SK-N-SH treated with all-trans-retinoic acid at 6 μM for 48 hours (cell line): ENCODE data around the gene IFNA13.

Experiments used
- ATAC-seq: fragments of 200-7000 bp; cut with Tn5 transposase; 3 replicates; pipeline ENCODE4 v1.9.1; 2020; ENCODE audit warnings: mild to moderate bottlenecking, moderate library complexity
- ARNTL ChIP-seq: fragments of 450-650 bp; formaldehyde crosslinking; IDR thresholded peaks from 2 replicates; pipeline ENCODE4 v1.5.0; 2020; ENCODE audit warnings: low read depth, mild to moderate bottlenecking, moderate library complexity, borderline replicate concordance
- BACH2 ChIP-seq: fragments of 250-450 bp; sonication (Bioruptor Pico); IDR thresholded peaks from 2 replicates; pipeline ENCODE4 v1.9.0; 2021; ENCODE audit warnings: mild to moderate bottlenecking, borderline replicate concordance
- CSDC2 ChIP-seq: fragments of 250-450 bp; sonication (Bioruptor Pico); IDR thresholded peaks from 2 replicates; pipeline ENCODE4 v1.5.0; 2020; ENCODE audit warnings: mild to moderate bottlenecking, moderate library complexity
- CSRNP3 ChIP-seq: fragments of 250-450 bp; sonication (Bioruptor Pico); IDR thresholded peaks from 2 replicates; pipeline ENCODE4 v1.5.1; 2021; ENCODE audit warnings: mild to moderate bottlenecking, moderate library complexity
- ESRRG ChIP-seq: fragments of 250-450 bp; sonication (Bioruptor Pico); IDR thresholded peaks from 2 replicates; pipeline ENCODE4 v1.6.1; 2021; ENCODE audit warnings: mild to moderate bottlenecking
- ISL1 ChIP-seq: fragments of 250-450 bp; sonication (Bioruptor Pico); IDR thresholded peaks from 2 replicates; pipeline ENCODE4 v2.1.2; 2022; ENCODE audit warnings: mild to moderate bottlenecking, moderate library complexity
- OSR1 ChIP-seq: fragments of 250-450 bp; sonication (Bioruptor Pico); IDR thresholded peaks from 2 replicates; pipeline ENCODE4 v1.8.0; 2022; ENCODE audit warnings: moderate library complexity, mild to moderate bottlenecking, inconsistent platforms
- PATZ1 ChIP-seq: fragments of 250-450 bp; sonication (Bioruptor Pico); IDR thresholded peaks from 2 replicates; pipeline ENCODE4 v1.8.0; 2020; ENCODE audit warnings: mild to moderate bottlenecking, moderate library complexity, borderline replicate concordance
- PPARA ChIP-seq: fragments of 250-450 bp; sonication (Bioruptor Pico); IDR thresholded peaks from 2 replicates; pipeline ENCODE4 v1.5.0; 2020; ENCODE audit warnings: mild to moderate bottlenecking, borderline replicate concordance
- RARB ChIP-seq: fragments of 250-450 bp; sonication (Bioruptor Pico); IDR thresholded peaks from 2 replicates; pipeline ENCODE4 v1.8.0; 2021; ENCODE audit warnings: mild to moderate bottlenecking, moderate library complexity
- TCF4 ChIP-seq: fragments of 250-450 bp; sonication (Bioruptor Pico); IDR thresholded peaks from 2 replicates; pipeline ENCODE4 v1.8.0; 2021; ENCODE audit warnings: mild to moderate bottlenecking, moderate library complexity, borderline replicate concordance
- TSHZ2 ChIP-seq: fragments of 250-450 bp; sonication (Bioruptor Pico); IDR thresholded peaks from 2 replicates; pipeline ENCODE4 v1.5.0; 2020; ENCODE audit warnings: mild to moderate bottlenecking, moderate library complexity
- ZC3H10 ChIP-seq: fragments of 250-450 bp; sonication (Bioruptor Pico); IDR thresholded peaks from 2 replicates; pipeline ENCODE4 v1.5.1; 2021; ENCODE audit warnings: mild to moderate bottlenecking, moderate library complexity
- ZFP3 ChIP-seq: fragments of 250-450 bp; sonication (Bioruptor Pico); IDR thresholded peaks from 2 replicates; pipeline ENCODE4 v1.5.0; 2020; ENCODE audit warnings: mild to moderate bottlenecking, moderate library complexity
- ZFP30 ChIP-seq: fragments of 450-650 bp; formaldehyde crosslinking; IDR thresholded peaks from 2 replicates; pipeline ENCODE4 v1.5.0; 2022; ENCODE audit warnings: mild to moderate bottlenecking, moderate library complexity
- ZNF565 ChIP-seq: fragments of 450-650 bp; formaldehyde crosslinking; conservative IDR thresholded peaks from 2 replicates; pipeline ENCODE4 v1.5.0; 2020; ENCODE audit warnings: low read depth, mild to moderate bottlenecking, moderate library complexity
- ZNF70 ChIP-seq: fragments of 450-650 bp; formaldehyde crosslinking; IDR thresholded peaks from 2 replicates; pipeline ENCODE4 v1.5.0; 2020; ENCODE audit warnings: mild to moderate bottlenecking, moderate library complexity
- ZNF8 ChIP-seq: fragments of 450-650 bp; formaldehyde crosslinking; IDR thresholded peaks from 2 replicates; pipeline ENCODE4 v1.5.0; 2020; ENCODE audit warnings: mild to moderate bottlenecking, moderate library complexity
- TF ChIP-seq, protein P1 (sequence below): fragments of 250-450 bp; sonication (Bioruptor Pico); IDR thresholded peaks from 2 replicates; pipeline ENCODE4 v1.8.0; 2021; ENCODE audit warnings: low read depth, mild to moderate bottlenecking, moderate library complexity, borderline replicate concordance
- TF ChIP-seq, protein P2 (sequence below): fragments of 250-450 bp; sonication (Bioruptor Pico); IDR thresholded peaks from 2 replicates; pipeline ENCODE4 v1.5.1; 2020; ENCODE audit warnings: low read depth, mild to moderate bottlenecking, moderate library complexity

IFNA13 gene

DNA sequence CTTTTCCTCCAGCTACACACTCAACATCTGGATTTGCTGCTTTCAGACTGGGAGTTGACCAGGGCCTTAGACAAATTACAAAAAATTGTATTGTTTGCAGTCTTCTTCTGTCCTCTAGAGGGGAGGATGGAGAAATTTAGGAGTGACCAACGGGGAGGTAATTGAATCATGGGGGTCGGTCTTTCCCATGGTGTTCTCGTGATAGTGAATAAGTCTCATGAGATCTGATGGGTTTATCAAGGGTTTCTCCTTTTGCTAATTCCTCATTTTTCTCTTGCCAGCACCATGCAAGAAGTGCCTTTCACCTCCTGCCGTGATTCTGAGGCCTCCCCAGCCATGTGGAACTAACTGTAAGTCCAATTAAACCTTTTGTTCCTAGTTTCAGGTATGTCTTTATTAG lies 45.3 kb upstream of the IFNA13 start:
- no peak for ATAC-seq
- TF ChIP-seq RARB, result no peak
- TF ChIP-seq TCF4, result no peak
- TF ChIP-seq PATZ1 (CRISPR knock-in tag), result no peak
- TF ChIP-seq BACH2 (CRISPR knock-in tag), result no peak
- TF ChIP-seq ZFP3 (CRISPR knock-in tag), result no peak
- TF ChIP-seq, protein P1, sequence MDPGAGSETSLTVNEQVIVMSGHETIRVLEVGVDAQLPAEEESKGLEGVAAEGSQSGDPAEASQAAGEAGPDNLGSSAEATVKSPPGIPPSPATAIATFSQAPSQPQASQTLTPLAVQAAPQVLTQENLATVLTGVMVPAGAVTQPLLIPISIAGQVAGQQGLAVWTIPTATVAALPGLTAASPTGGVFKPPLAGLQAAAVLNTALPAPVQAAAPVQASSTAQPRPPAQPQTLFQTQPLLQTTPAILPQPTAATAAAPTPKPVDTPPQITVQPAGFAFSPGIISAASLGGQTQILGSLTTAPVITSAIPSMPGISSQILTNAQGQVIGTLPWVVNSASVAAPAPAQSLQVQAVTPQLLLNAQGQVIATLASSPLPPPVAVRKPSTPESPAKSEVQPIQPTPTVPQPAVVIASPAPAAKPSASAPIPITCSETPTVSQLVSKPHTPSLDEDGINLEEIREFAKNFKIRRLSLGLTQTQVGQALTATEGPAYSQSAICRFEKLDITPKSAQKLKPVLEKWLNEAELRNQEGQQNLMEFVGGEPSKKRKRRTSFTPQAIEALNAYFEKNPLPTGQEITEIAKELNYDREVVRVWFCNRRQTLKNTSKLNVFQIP (CRISPR knock-in tag), result no peak
- no peak for TF ChIP-seq TSHZ2
- no peak for TF ChIP-seq PPARA (CRISPR knock-in tag)
- TF ChIP-seq OSR1 (CRISPR knock-in tag), result no peak
- no peak for TF ChIP-seq ESRRG (CRISPR knock-in tag)

GRCh38 chr9:21412107-21412506 lies 44.2 kb upstream of the IFNA13 start:
- no peak for TF ChIP-seq ZFP30
- TF ChIP-seq ZNF565 (CRISPR knock-in tag), result no peak
- no peak for TF ChIP-seq OSR1 (CRISPR knock-in tag)
- TF ChIP-seq, all 23 proteins: peak for 0
- no peak for ATAC-seq

DNA sequence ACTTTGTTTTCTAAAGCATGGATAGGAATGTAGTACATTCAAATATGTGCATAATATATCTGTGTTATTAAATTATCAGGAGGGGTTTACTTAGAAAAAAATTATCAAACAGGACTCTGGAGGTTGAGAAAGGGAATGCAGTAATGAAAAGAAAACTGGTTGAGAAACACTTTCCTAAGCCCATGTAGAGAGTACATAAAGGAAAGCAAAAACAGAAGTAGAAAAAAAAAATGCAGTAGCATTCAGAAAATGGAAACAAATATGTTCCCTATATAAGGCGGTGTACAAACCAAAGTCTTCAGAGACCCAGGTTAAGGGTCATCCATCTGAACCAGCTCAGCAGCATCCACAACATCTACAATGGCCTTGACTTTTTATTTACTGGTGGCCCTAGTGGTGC lies 41.0 kb upstream of the IFNA13 start, which contains the start of gene IFNA8:
Gene IFNA8 (plus strand): TSS at position 301 of the 400 bp plus-strand sequence. CDS start 60 bp downstream, at position 361.
- TF ChIP-seq ARNTL (CRISPR knock-in tag) (no peak), CSRNP3 (CRISPR knock-in tag) (no peak), TCF4 (no peak), OSR1 (CRISPR knock-in tag) (no peak), PATZ1 (CRISPR knock-in tag) (no peak), ZNF8 (no peak), ZC3H10 (no peak), ZNF565 (CRISPR knock-in tag) (no peak), ISL1 (CRISPR knock-in tag) (no peak), ZNF70 (no peak), CSDC2 (CRISPR knock-in tag) (no peak)
- TF ChIP-seq, protein P2, sequence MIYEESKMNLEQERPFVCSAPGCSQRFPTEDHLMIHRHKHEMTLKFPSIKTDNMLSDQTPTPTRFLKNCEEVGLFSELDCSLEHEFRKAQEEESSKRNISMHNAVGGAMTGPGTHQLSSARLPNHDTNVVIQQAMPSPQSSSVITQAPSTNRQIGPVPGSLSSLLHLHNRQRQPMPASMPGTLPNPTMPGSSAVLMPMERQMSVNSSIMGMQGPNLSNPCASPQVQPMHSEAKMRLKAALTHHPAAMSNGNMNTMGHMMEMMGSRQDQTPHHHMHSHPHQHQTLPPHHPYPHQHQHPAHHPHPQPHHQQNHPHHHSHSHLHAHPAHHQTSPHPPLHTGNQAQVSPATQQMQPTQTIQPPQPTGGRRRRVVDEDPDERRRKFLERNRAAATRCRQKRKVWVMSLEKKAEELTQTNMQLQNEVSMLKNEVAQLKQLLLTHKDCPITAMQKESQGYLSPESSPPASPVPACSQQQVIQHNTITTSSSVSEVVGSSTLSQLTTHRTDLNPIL (CRISPR knock-in tag), result no peak
- no peak for ATAC-seq
